Fibroblast of skin of left quadriceps (primary cell): ENCODE results near the gene SSX3.
"Not testable (repeated sequence)": the region's sequence is repeated elsewhere in the genome, so short reads cannot be mapped to it uniquely, and the experiment has no call there.

ENCODE experiments used
- DNase-seq, 2 experiments: peaks; one replicate each; pipeline ENCODE4 v3.0.0-alpha.2; 2013; ENCODE audit warnings: low read depth in 2 of 2

Gene SSX3

GRCh38 chrX:48356315-48357094 lies at the start of gene SSX3:
Gene SSX3 (minus strand): TSS chrX:48356703. CDS start chrX:48355249, 1,454 bp downstream.
- DNase-seq = not testable (repeated sequence)

GRCh38 chrX:48397825-48398224 lies 41.3 kb upstream of the SSX3 start:
- not testable (repeated sequence) for DNase-seq

GRCh38 chrX:48396931-48397330 lies 40.4 kb upstream of the SSX3 start:
- DNase-seq = not testable (repeated sequence)

- DNase-seq = not testable (repeated sequence)
Measured at GRCh38 chrX:48383239-48383638, 26.7 kb upstream of the SSX3 start, which contains the start of gene SSX4. Gene SSX4 (plus strand): TSS chrX:48383539. CDS start chrX:48384054, 515 bp downstream.

- not testable (repeated sequence) for DNase-seq
Measured at GRCh38 chrX:48370408-48370807, 13.9 kb upstream of the SSX3 start.

GRCh38 chrX:48367717-48368408 lies 11.4 kb upstream of the SSX3 start:
- DNase-seq = not testable (repeated sequence)

GRCh38 chrX:48359281-48359680 lies 2.8 kb upstream of the SSX3 start:
- DNase-seq = not testable (repeated sequence)

- no peak for DNase-seq
Measured at GRCh38 chrX:48357681-48358080, 1.2 kb upstream of the SSX3 start.

GRCh38 chrX:48346059-48346458 lies 10.4 kb downstream of the SSX3 start:
- not testable (repeated sequence) for DNase-seq

- DNase-seq = not testable (repeated sequence)
Measured at GRCh38 chrX:48313996-48314395, 42.5 kb downstream of the SSX3 start.

GRCh38 chrX:48306175-48306574 lies 50.3 kb downstream of the SSX3 start:
- no peak for DNase-seq
